Left ventricle myocardium superior (tissue), 1 donor: ENCODE results near the gene OR6C2. TPM values are rescaled to one million over a fixed set of nuclear protein-coding genes. Genes with fewer than 3 reads are reported as not detected.
"Not testable (repeated sequence)": the region's sequence is repeated elsewhere in the genome, so short reads cannot be mapped to it uniquely, and the experiment has no call there.

Experiments
- ATAC-seq: fragments of 200-7000 bp; cut with Tn5 transposase; one replicate; pipeline ENCODE4 v1.9.1; 2020; ENCODE audit warnings: mild to moderate bottlenecking, moderate library complexity
- DNase-seq: peaks from one replicate; pipeline ENCODE4 v3.0.0-alpha.2; 2020
- intact Hi-C: fragments of 100-400 bp; cut with micrococcal nuclease; formaldehyde crosslinking; loops from one replicate; pipeline ENCODE4 v1.11.0; 2022
- total RNA-seq: library from RNA; stranded (reverse); fragmentation: NEBNext Ultra II Directional; extraction: Animal tissue kit (Norgen Biotek cat#: 25700); gene quantifications from one replicate; pipeline ENCODE4 v1.2.1, GENCODE V29; 2021
- donor health status: DM: no; HTN: yes; CAD: no; lungs with severe emphysema.

Gene OR6C2
- total RNA-seq, 1 donor from 2014 or later = not detected

- ATAC-seq = no peak
- intact Hi-C loops = no loop called here
Measured at GRCh38 chr12:55469291-55469690, 25.4 kb downstream of the OR6C2 start.

DNA sequence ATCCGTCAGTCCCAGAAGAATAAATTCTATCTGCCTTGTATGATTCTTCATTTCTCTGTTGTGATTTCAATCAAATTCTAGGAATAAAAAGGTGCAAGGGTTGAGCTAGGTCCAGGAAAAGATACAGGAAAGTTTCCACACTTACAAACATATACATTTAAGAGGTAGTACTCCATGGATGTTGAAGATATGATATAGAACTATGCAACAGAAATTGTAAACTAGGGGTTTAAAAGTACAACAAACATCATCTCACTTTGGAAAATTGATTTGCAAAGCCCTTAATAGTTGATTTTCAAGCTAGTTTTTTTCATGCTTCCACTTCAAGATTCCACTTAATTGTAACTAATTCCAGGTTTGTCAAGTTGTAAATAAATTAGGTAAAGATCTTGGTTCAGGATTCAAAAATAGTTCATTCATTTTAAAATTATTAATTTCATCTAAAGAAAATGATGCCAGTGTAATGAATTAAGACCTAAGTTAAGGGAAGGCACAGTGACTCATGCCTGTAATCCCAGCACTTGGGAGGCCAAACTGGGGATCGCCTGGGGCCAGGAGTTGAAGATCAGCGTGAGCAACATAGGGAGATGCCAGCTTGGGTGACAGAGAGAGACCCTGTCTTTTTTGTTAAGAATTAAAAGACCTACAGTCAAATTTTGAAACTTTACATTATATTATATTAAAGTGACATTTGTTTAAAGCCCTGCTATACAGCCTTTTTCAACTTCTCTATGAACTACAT, 26.4 kb downstream of the OR6C2 start, which contains the start of gene OR6C70:
Gene OR6C70 (minus strand): TSS at position 51 of the 742 bp plus-strand sequence. CDS start 0 bp downstream, at position 51.
- ATAC-seq = no peak
- intact Hi-C loops = no loop called here

More at GRCh38 chr12:55469291-55469690, 25.4 kb downstream of the OR6C2 start:
- DNase-seq = no peak

GRCh38 chr12:55472264-55472663, 28.4 kb downstream of the OR6C2 start:
- intact Hi-C loops = no loop called here
- ATAC-seq = no peak

More for the DNA sequence above, 26.4 kb downstream of the OR6C2 start, which contains the start of gene OR6C70:
- DNase-seq = no peak

GRCh38 chr12:55479136-55479535, 35.3 kb downstream of the OR6C2 start:
- ATAC-seq, DNase-seq, intact Hi-C loops: not testable (repeated sequence)

More at GRCh38 chr12:55472264-55472663, 28.4 kb downstream of the OR6C2 start:
- no peak for DNase-seq

- DNase-seq, intact Hi-C loops, ATAC-seq: not testable (repeated sequence)
Measured at GRCh38 chr12:55484284-55484683, 40.4 kb downstream of the OR6C2 start.

GRCh38 chr12:55492078-55492477, 48.2 kb downstream of the OR6C2 start, which contains the start of gene OR6C68:
TSS of gene OR6C68 (plus strand) at chr12:55492378. CDS start at chr12:55492378, 0 bp downstream.
- intact Hi-C loops = no loop called here
- DNase-seq (no peak), ATAC-seq (no peak)

GRCh38 chr12:55495490-55495889, 51.6 kb downstream of the OR6C2 start:
- no peak for DNase-seq
- intact Hi-C loops = no loop called here

DNA sequence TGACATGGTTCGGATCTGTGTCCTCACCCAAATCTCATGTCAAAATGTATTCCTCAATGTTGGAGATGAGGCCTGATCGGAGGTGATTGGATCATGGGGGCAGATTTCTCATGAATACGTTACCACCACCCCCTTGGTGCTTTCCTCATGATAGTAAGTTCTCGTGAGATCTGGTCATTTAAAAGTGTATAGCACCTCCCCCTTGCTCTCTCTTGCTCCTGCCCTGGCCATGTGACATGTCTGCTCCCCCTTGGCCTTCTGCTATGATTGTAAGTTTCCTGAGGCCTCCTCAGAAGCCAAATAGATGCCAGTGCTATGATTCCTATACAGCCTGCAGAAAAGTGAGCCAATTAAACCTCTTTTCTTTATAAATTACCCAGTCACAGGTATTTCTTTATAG, 55.4 kb downstream of the OR6C2 start:
- intact Hi-C loops = no loop called here
- ATAC-seq (no peak), DNase-seq (no peak)

More at GRCh38 chr12:55495490-55495889, 51.6 kb downstream of the OR6C2 start:
- ATAC-seq = no peak

DNA sequence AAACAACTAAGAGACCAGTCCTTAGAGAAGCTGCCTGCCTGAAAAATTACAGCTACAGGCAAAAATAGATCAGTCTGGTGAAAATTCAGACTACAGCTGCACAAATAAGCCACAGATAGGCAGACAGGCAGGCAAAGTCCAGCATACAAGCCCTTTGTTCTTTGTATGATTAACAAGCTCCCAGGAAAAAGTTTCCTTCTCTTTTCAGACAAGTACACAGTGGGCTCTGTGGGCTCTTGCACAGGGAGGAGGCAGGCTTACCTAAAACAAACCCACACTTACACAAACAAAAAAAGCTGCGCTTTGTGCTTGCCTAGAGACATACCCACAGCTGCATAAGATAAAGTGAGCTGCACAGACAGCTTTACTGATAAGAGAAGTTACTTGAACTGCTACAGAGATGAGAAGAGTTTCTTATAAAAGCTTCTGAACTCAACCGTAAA, 56.0 kb downstream of the OR6C2 start:
- ATAC-seq (no peak), DNase-seq (no peak)
- intact Hi-C loops = no loop called here

DNA sequence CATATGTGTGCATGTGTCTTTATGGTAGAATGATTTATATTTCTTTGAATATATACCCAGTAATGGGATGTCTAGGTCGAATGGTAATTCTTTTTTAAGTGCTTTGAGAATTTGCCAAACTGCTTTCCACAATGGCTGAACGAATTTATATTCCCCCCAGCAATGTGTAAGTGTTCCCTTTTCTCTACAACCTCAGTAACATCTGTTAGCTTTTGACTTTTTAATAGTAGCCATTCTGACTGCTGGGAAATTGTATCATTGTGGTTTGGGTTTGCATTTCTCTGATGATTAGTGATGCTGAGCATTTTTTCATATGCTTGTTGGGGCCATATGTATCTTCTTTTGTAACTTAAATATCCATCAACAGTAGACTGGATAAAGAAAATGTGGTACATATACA, 57.7 kb downstream of the OR6C2 start:
- ATAC-seq (no peak), DNase-seq (no peak)
- intact Hi-C loops = no loop called here

Other genes starting within 250 kb of the OR6C2 start
- gene OR10A7, start 223.1 kb upstream of the OR6C2 start, total RNA-seq = not detected
- gene OR6C74, start 199.5 kb upstream of the OR6C2 start, total RNA-seq = not detected
- gene OR6C6, start 147.5 kb upstream of the OR6C2 start, total RNA-seq = not detected
- gene OR6C1, start 129.7 kb upstream of the OR6C2 start, total RNA-seq = not detected
- gene OR6C3, start 113.3 kb upstream of the OR6C2 start, total RNA-seq = not detected
- gene OR6C75, start 81.1 kb upstream of the OR6C2 start, total RNA-seq = not detected
- gene OR6C65, start 43.5 kb upstream of the OR6C2 start, total RNA-seq = not detected
- gene OR6C76, start 17.8 kb upstream of the OR6C2 start, total RNA-seq = not detected
- not detected for gene OR6C70, start 26.1 kb downstream of the OR6C2 start, total RNA-seq
- not detected for gene OR6C68, start 48.3 kb downstream of the OR6C2 start, total RNA-seq
- not detected for gene OR6C4, start 105.5 kb downstream of the OR6C2 start, total RNA-seq
- not detected for gene OR2AP1, start 128.4 kb downstream of the OR6C2 start, total RNA-seq
- gene OR10P1, start 192.8 kb downstream of the OR6C2 start, total RNA-seq = not detected